Astrocyte of the cerebellum (primary cell): Measurements from ENCODE around the gene ADCY1.

Source experiments
- DNase-seq: peaks from one replicate; pipeline ENCODE4 v3.0.0-alpha.2; 2011; ENCODE audit warnings: low read depth
- H3K4me3 ChIP-seq: 2 replicates; pipeline ENCODE4 v1.5.1; 2011; ENCODE audit warnings: mild to moderate bottlenecking, low read depth, low read length, moderate library complexity
- in situ Hi-C: cut with HindIII; loops from 2 replicates; pipeline ENCODE4 v1.10.0; 2017; ENCODE audit warnings: low sequenced_read_pairs
- TF ChIP-seq, protein P1 (sequence below): IDR thresholded peaks from 2 replicates; pipeline ENCODE4 v1.5.1; 2012; ENCODE audit warnings: low read length, low read depth, moderate library complexity, mild to moderate bottlenecking; ENCODE audit errors: missing control alignments

Gene ADCY1

DNA sequence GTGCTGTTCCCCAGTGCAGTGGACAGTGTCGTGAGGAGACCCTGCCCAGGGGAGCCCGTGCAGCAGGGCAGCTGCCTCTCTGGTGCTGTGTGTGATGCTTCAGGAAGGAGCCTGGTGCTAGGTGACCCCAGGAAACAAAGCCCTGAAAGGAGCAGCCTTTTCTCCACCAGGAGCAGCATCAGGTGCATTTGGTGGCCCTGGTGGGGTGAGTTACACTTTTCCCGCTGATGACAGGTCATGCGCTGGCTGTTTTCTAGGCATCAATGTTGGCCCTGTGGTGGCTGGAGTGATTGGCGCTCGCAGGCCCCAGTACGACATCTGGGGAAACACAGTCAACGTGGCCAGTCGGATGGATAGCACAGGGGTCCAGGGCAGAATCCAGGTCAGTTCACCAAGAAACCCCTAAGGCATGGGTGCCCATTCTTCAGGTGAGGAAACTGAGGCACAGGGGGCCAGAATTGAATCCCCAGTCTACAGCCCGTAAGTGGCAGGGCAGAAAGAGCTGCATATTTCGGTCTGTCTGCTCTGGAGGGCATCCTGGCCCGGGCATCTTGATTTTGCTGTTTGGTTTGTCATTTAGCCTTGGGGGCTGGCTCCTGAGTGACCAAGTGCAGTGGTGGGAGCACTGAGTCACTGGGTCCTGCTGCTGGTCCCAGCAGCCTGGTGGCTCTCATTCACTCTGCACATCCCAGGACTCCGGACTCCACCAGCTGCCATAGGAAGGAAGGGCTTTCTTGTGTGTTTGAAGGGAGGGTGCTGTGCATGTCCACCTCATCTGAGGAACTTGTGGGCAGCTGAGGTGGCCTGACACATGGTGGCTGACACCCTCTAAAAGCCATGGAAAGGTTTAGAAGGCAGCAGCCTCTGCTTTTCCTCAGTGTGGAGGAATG lies 136.3 kb downstream of the ADCY1 start:
- no peak overlapping the region for H3K4me3 ChIP-seq
- no peak for DNase-seq
- TF ChIP-seq, protein P1, sequence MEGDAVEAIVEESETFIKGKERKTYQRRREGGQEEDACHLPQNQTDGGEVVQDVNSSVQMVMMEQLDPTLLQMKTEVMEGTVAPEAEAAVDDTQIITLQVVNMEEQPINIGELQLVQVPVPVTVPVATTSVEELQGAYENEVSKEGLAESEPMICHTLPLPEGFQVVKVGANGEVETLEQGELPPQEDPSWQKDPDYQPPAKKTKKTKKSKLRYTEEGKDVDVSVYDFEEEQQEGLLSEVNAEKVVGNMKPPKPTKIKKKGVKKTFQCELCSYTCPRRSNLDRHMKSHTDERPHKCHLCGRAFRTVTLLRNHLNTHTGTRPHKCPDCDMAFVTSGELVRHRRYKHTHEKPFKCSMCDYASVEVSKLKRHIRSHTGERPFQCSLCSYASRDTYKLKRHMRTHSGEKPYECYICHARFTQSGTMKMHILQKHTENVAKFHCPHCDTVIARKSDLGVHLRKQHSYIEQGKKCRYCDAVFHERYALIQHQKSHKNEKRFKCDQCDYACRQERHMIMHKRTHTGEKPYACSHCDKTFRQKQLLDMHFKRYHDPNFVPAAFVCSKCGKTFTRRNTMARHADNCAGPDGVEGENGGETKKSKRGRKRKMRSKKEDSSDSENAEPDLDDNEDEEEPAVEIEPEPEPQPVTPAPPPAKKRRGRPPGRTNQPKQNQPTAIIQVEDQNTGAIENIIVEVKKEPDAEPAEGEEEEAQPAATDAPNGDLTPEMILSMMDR = no peak
- in situ Hi-C loops = no loop called here

DNA sequence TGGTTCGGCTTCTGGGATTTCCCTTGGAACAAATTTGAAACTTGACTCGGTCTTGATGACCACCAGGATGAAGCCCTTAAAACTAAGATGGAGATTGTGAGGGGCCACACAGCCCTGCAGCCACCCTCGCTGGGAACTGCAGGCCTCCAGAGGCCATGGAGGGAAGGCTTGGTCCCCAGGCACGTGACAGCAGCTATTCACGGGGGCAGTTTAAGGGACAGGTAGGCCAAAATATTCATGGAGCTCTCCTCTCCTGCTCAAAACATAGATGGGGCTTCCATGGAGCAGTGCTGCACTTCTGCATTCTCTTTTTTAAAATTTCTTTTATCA lies 137.0 kb downstream of the ADCY1 start:
- in situ Hi-C loops = no loop called here
- DNase-seq = no peak
- no peak overlapping the region for H3K4me3 ChIP-seq
- TF ChIP-seq, protein P1 = no peak

DNA sequence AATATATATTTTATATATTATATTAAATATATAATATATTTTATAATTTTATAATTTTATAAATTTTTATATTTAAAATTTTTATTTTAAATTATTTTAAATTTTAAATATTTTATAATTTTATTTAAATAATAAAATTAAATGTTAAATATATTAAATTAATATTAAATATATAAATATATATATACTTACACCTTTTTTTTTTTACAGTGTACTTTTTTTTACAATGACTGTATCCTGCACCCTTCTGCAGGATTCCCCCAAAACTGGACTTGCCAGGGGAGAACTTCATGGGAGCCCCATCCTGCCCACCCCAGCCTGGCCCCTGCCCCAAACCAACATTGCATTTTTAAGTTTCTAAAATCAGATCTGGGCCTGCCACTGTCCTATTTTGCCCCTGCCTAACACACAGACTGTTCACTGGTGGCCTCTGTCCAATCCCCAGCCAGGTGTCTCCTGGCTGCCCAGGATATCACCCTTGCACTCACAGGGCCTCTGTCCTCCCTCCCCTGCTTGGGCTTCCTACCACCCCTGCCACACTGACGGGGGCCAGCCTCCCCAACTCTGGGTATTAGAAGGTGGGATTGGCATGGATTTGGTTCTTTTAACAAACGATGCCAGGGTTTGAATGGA lies 138.0 kb downstream of the ADCY1 start:
- no peak for DNase-seq
- in situ Hi-C loops = no loop called here
- no peak overlapping the region for H3K4me3 ChIP-seq
- TF ChIP-seq, protein P1 = no peak

- no peak overlapping the region for H3K4me3 ChIP-seq
- no peak for DNase-seq
- in situ Hi-C loops = no loop called here
- TF ChIP-seq, protein P1 = no peak
Observed at GRCh38 chr7:45712872-45713668, 138.9 kb downstream of the ADCY1 start.

DNA sequence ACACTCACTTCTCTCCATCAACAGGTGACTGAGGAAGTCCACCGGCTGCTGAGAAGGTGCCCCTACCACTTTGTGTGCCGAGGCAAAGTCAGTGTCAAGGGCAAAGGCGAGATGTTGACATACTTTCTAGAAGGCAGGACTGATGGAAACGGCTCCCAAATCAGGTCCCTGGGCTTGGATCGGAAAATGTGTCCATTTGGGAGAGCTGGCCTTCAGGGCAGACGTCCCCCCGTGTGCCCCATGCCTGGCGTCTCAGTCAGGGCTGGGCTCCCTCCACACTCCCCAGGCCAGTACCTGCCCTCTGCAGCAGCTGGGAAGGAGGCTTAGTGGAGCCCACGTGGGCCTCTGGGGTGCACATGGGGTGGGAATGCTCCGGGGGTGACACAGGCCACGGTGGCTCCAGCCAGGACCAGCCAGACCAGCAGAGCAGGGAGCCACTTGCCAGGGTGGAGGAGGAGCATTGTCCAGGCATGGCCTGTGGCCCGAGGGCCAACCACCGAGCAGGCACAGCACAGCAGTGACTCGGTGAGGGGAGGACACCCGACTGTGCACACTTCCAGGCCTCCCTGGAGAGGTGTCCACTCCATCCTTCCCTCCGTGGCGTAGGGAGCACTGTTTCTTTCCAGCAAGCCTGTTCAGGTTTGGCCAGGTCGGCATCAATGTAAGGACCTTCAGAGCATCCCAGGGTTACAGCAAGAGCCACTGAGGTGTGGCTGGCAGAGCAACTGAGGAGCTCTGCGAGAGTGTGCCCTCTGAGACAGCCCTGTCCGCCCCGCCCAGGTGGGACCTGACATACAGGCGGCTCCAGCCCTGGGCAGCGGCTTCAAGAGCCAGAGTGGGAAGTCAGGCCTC lies 139.7 kb downstream of the ADCY1 start:
- DNase-seq = no peak
- TF ChIP-seq, protein P1 = no peak
- no peak overlapping the region for H3K4me3 ChIP-seq
- in situ Hi-C loops = no loop called here

DNA sequence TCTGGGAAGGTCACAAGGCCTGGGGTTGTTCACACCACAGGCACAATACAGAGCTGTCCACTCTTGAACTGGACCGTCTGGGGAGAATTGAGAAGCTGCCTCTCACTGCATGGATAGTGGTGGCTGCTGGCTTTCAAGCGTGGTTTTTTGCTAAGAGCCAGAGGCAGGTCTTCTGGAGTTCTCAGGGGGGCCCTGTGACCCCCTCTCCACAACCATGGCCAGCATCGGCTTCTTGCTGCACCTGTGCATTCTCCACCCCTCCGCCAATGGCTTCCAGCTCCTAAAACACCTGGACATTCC lies 140.3 kb downstream of the ADCY1 start:
- no peak for DNase-seq
- H3K4me3 ChIP-seq = no peak overlapping the region
- in situ Hi-C loops = no loop called here
- TF ChIP-seq, protein P1 = no peak
